Nephron progenitor cell (in vitro differentiated cells): ENCODE results near the gene RFPL2.
"Not testable (repeated sequence)": the region's sequence is repeated elsewhere in the genome, so short reads cannot be mapped to it uniquely, and the experiment has no call there.

ENCODE experiments used
- DNase-seq: peaks from one replicate; pipeline ENCODE4 v3.0.0; 2021
- H3K27ac Mint-ChIP-seq: 2 replicates; pipeline ENCODE4 v1.8.0; 2021; ENCODE audit warnings: mild to moderate bottlenecking, moderate library complexity, mixed read lengths
- H3K27me3 Mint-ChIP-seq: 2 replicates; pipeline ENCODE4 v1.8.0; 2021; ENCODE audit warnings: mild to moderate bottlenecking, low read depth, mixed read lengths; ENCODE audit not compliant: poor library complexity
- H3K36me3 Mint-ChIP-seq: 2 replicates; pipeline ENCODE4 v1.8.0; 2021; ENCODE audit warnings: low read depth, mixed read lengths
- H3K4me1 Mint-ChIP-seq: 2 replicates; pipeline ENCODE4 v1.8.0; 2021; ENCODE audit warnings: mixed read lengths
- H3K4me3 Mint-ChIP-seq: 2 replicates; pipeline ENCODE4 v1.8.0; 2021; ENCODE audit warnings: mild to moderate bottlenecking, moderate library complexity, mixed read lengths
- H3K9me3 Mint-ChIP-seq: 2 replicates; pipeline ENCODE4 v1.8.0; 2021; ENCODE audit warnings: mild to moderate bottlenecking, moderate library complexity, mixed read lengths
- CTCF ChIP-seq: fragments of 200-600 bp; sonication (generic); IDR thresholded peaks from 2 replicates; pipeline ENCODE4 v1.5.0; 2021; ENCODE audit warnings: antibody characterized with exemption

RFPL2 gene

DNA sequence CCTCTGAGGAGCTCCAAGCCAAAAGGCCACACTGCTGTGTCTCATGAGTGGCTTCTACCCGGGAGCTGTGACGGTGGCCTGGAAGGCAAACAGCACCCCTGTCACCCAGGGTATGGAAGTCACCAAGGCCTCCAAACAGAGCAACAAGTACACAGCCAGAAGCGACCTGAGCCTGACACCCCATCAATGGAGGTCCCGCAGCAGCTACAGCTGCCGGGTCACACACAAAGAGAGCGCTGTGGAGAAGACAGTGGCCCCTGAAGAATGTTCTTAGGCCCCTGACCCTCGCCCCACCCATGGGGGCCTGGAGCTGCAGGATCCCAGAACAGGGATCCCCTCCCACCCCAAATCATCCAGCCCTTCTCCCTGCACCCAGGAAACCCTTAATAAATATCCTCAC, 4.9 kb downstream of the RFPL2 start:
- H3K27ac Mint-ChIP-seq: no peak overlapping the region
- H3K27me3 Mint-ChIP-seq: peaks cover 78% of the 10 kb centered on the region
- DNase-seq: no peak
- H3K4me3 Mint-ChIP-seq: no peak overlapping the region
- H3K9me3 Mint-ChIP-seq: no peaks in the 10 kb centered on the region
- no peaks in the 10 kb centered on the region for H3K36me3 Mint-ChIP-seq
- no peak for TF ChIP-seq CTCF
- H3K4me1 Mint-ChIP-seq: peaks cover 21% of the 10 kb centered on the region

DNA sequence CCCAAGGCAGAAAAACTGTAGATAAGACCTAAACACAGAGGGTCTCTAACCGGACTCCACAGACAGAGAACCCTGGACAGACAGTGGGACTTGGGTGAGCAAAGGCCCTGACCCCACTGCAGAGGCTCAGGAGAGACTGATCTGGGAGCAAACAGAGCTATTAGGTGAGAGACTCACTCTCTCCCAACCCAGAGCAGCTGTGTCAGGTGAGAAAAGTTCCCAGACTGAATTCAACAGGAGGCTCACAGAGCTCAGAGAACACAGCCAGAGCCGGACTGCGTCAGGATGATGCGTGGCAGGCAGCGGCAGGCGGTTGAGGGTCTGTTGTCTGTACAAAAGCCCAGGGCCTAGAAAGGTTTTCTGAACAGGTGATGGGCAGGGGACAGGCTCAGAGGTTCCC, 5.5 kb downstream of the RFPL2 start:
- DNase-seq: no peak
- Mint-ChIP-seq H3K36me3 (no peaks in the 10 kb centered on the region), H3K4me1 (peaks cover 15% of the 10 kb centered on the region), H3K27me3 (peaks cover 71% of the 10 kb centered on the region), H3K9me3 (no peaks in the 10 kb centered on the region), H3K4me3 (no peak overlapping the region), H3K27ac (no peak overlapping the region)
- no peak for TF ChIP-seq CTCF

DNA sequence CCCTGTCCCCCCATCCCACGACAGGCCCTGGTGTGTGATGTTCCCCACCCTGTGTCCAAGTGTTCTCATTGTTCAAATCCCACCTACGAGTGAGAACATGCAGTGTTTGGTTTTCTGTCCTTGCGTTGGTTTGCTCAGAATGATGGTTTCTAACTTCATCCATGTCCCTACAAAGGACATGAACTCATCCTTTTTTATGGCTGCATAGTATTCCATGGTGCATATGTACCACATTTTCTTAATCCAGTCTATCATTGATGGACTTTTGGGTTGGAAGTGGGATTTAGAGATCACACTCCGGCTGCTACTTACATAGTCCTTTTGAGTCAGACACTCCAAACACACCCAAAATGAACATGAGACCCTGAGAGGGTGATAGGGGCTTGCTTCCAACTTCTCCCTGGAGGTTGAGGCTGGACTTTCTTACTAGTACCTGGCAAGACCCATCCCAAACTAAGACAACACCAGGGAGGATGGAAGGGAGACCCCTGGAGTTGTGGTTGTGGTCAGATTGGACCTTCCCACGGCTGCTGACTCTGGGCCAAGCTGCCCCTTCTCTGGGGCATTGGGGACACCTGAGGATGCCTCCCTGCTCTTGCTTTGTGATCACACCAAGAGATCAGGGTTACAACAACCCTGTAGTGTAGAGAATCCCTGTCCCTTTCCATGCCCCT, 7.2 kb downstream of the RFPL2 start:
- H3K27me3 Mint-ChIP-seq: peaks cover 60% of the 10 kb centered on the region
- not testable (repeated sequence) for H3K36me3 Mint-ChIP-seq, H3K9me3 Mint-ChIP-seq, H3K27ac Mint-ChIP-seq, H3K4me3 Mint-ChIP-seq, H3K4me1 Mint-ChIP-seq, DNase-seq

DNA sequence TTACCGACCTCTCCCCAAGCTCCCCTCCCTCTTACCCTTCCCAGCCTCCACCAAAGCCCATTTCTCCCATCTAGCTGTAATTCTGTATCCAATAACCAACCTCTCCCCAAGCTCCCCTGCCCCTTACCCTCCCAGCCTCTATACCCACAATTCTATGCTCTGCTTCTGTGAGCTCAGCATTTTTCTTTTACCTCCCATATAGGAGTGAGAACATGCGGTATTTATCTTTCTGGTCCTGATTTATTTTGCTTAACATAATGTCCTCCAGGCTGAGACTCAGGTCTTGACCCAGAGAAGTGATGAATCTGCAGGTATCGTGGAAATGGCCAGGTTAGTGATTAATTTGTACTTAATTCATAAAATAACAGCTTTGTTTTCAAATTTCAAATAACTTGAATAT, 9.0 kb downstream of the RFPL2 start:
- H3K27me3 Mint-ChIP-seq: peaks cover 50% of the 10 kb centered on the region
- H3K4me3 Mint-ChIP-seq, H3K36me3 Mint-ChIP-seq, H3K4me1 Mint-ChIP-seq, H3K9me3 Mint-ChIP-seq, H3K27ac Mint-ChIP-seq, DNase-seq: not testable (repeated sequence)

GRCh38 chr22:32193346-32193745, 11.5 kb downstream of the RFPL2 start:
- H3K4me1 Mint-ChIP-seq, H3K4me3 Mint-ChIP-seq, H3K27ac Mint-ChIP-seq, H3K36me3 Mint-ChIP-seq, H3K9me3 Mint-ChIP-seq, DNase-seq: not testable (repeated sequence)
- H3K27me3 Mint-ChIP-seq: peaks cover 50% of the 10 kb centered on the region

DNA sequence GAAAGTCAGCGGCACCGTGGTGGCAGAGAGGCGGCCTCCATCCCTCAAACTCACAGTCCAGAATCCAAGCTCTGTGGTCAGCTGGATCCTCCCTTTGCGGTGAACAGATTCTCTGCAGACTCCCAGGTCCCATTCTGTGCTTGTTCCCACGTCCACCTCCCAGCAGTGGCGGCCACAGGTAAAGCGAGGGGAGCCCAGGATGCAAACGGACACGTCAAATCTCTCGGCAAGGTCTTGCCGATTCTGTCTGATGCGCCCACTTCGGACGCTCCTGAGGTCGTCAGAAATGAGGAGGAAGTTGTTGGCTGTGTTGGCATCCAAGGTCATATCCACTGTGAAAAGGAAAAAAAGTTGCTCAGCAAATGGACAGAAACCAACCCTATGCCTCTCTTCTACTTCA, 13.9 kb downstream of the RFPL2 start:
- not testable (repeated sequence) for H3K36me3 Mint-ChIP-seq, H3K9me3 Mint-ChIP-seq, DNase-seq, H3K27ac Mint-ChIP-seq, H3K4me1 Mint-ChIP-seq, H3K4me3 Mint-ChIP-seq
- peaks cover 45% of the 10 kb centered on the region for H3K27me3 Mint-ChIP-seq

DNA sequence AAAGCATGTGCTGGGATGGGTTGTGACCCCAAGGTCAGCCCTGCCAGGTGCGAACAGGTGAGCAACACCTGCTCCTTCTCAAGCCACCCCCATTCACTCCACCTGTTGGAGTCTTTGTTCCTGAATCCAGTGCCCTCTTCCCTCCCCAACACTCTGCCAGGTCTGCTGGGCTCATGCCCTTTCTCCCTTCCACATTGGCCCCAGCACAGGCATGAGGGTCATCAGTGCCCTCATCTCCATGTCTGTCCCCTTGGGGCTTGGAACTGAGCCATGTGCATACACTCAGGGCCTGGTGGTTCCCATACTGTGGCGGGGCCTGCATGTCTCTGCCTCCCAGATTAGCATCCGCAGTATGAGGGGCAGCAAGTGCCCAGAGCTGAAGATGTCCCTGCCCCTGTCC, 19.1 kb downstream of the RFPL2 start:
- Mint-ChIP-seq H3K27ac (no peak overlapping the region), H3K27me3 (peaks cover 52% of the 10 kb centered on the region), H3K4me1 (no peaks in the 10 kb centered on the region), H3K36me3 (no peaks in the 10 kb centered on the region), H3K9me3 (no peaks in the 10 kb centered on the region), H3K4me3 (no peak overlapping the region)
- TF ChIP-seq CTCF: no peak
- DNase-seq: no peak

GRCh38 chr22:32183625-32184024, 21.2 kb downstream of the RFPL2 start:
- H3K27ac Mint-ChIP-seq: no peak overlapping the region
- no peak overlapping the region for H3K4me3 Mint-ChIP-seq
- peaks cover 38% of the 10 kb centered on the region for H3K27me3 Mint-ChIP-seq
- DNase-seq: no peak
- TF ChIP-seq CTCF: no peak
- H3K4me1 Mint-ChIP-seq: no peaks in the 10 kb centered on the region
- no peaks in the 10 kb centered on the region for H3K9me3 Mint-ChIP-seq
- H3K36me3 Mint-ChIP-seq: no peaks in the 10 kb centered on the region
